A172 (cell line): ENCODE data around the gene DOCK9. TPM values are rescaled to one million over a fixed set of nuclear protein-coding genes. Genes with fewer than 3 reads are reported as not detected.

Experiments
- DNase-seq: peaks from one replicate; pipeline ENCODE4 v3.0.0-alpha.2; 2015; ENCODE audit warnings: low spot score
- total RNA-seq: library from RNA; depleted of rRNA; stranded (reverse); fragments of >200 nt; shearing (Covaris generic); gene quantifications from 2 replicates; pipeline ENCODE4 v1.2.3, GENCODE V29; 2014

The DOCK9 gene
- total RNA-seq, 1 experiment from 2014 or later, result 153 TPM

DNA sequence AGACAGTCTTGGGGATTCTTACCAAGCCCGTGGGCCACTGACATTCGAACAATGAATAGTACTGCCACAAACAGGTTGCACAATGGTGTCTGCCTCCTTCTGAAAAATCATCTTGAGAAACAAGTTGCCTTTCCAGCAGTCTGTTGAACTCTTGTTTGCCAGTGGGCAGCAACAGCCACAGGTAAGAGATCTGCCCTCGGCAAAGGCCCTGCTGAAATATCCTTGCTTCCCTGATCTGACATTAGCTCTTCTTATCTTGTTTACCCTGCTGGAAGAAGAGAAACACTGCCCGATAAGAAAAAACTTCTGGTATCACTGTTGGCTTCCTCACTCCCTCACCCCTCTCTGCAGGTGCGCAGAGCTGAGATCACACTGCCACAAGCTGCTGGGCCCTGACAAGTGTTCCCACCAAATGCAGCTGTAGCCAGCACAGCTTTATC lies 2.0 kb downstream of the DOCK9 start:
- DNase-seq, result peak; percentile 60

DNA sequence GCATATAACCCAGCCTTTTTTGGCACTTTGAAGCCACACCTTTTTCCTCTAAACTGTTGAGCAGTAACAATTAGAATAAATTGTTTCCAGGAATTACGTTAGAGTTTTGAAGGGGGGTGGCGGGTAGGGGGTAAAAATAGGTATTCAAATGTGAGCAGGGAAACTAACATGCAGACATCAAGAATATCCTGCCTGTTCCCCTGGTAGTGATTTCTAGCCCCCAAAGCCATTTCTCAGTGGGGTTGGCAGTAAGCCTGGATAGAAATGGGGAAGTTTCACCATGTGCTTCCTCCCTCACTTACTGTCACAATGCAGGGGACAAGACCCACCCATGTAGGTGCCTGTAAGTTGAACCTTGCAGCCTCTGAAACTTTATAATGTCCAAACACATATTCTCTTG lies 3.8 kb downstream of the DOCK9 start:
- DNase-seq, result no peak

DNA sequence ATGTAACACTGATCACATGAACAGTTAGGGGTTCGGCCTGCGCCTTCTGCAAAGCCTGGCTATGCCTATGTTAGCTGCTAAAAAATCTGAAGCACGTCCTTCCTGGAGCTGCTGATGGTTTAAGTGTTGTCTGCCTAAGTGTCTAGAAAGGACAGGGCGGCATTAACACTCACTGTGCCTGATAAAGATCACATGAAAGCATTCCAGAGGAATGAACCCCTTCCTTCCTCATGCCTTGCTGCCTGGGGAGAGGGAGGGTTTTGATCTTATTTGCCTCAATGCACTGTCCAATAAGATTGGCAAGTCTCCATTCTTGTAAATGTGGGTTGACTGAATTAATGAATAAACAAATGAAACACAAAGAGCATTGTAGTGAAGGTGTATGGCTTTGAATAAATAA lies 5.2 kb downstream of the DOCK9 start:
- DNase-seq, result peak; percentile 94

DNA sequence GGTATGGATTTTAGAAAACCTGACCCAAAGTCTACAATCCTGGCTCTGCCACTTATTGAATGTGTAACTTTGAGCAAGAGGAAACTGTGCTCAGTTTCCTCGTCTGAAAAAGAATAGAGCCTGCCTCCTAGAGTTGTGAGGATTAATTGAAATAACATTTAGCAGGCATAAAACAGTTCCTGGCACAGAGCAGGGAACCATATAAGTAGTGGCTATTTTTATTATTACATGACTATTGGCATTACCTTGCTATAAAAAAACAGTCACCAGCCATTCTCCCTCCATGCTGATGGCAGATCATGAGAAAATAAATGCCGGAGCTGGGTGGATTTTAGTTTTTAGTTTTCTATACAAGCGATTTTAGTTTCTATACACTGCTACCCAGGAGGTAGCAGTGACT lies 5.8 kb downstream of the DOCK9 start:
- no peak for DNase-seq

DNA sequence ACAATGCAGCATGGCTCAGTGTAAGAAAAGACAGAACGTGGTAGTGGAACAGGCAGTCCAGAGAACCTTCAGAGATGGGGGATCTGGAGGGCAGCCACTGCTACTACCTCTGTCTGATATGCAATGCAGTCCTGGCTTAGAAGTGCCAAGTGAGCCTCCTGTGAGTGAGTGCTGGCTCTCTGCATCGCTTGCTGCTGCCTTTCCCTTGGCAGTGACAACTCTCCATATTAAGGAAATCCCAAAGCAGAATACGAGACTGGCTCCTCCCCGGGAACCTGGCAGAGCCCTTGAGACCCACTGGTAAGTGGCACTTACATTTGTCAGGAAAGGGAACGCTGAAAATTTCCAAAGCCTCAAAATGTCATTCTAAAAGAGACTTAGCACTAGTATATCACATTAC lies 7.5 kb downstream of the DOCK9 start:
- no peak for DNase-seq

DNA sequence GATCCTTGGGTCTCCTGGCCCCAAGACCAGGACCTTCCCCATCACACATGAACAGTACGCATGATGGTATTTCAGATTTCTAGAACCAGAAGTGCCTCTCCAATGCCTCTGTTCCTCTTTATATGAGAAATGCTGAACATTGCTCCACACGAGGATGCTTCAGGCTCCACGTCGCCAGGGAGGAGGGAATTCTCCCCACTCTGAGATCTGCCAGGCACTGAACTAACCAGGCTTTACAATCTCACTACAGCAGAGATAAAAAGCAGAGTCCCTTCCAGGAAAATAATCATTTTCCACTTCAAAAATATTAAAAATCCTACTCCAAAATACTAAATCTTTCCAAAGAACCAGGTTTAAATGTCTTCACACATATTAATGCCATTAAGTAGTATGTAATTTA lies 10.4 kb downstream of the DOCK9 start:
- DNase-seq, result no peak

DNA sequence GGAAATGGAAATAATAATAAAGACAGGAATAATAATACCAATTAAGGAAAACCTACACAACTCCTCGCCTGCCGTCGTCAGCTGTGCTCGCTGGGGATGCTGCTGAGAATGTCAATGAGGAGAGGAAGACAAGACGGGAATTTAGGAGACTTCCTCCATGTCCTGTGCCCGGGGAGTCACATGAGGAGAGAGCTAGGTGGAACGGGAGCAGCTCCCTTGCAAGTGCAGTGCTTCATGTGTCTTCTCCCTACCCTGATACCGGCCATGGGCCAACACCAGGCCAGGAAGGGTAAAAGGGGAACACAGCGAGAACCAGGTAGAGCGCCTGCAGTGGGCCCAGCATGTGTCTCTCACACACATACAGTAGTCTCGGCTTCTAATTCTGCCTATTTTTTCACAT lies 11.8 kb downstream of the DOCK9 start:
- no peak for DNase-seq

DNA sequence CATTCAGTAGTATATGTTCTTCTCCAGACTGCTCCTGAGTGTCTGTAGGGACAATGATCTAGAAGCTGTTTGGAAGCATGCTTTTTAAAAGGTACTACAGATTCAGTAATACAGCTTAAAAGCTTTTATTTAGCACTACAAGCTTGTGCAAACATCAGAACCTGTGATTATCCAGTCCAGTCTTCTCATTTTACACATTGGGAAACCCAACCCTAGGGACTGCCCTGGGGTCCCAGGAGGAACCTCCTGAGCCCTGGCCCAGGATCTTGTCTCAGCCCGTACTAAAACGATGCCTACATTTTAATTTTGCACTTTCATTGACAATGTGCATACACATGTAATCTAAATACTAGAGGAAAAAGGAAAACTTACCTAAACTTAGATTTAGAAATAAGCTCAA lies 12.5 kb downstream of the DOCK9 start:
- DNase-seq, result no peak

DNA sequence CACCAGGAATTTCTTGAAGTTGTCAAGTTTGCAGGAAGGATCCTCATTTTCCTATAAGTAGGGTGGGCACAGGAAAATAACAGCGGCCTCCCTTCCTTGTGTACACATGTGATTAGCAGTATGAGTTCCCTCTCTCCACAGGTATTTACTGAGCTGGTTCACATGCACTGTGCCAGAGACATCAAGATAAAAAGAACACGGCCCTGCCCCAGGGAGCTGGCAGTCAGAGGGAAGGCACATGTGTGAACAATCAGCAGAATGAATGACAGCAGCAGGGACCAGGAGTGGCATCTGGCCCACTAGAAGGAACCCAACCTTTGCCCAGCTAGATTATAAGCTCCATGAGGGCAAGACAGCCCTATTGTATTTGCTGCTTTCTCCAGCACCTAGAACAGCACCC lies 13.9 kb downstream of the DOCK9 start:
- DNase-seq, result no peak

DNA sequence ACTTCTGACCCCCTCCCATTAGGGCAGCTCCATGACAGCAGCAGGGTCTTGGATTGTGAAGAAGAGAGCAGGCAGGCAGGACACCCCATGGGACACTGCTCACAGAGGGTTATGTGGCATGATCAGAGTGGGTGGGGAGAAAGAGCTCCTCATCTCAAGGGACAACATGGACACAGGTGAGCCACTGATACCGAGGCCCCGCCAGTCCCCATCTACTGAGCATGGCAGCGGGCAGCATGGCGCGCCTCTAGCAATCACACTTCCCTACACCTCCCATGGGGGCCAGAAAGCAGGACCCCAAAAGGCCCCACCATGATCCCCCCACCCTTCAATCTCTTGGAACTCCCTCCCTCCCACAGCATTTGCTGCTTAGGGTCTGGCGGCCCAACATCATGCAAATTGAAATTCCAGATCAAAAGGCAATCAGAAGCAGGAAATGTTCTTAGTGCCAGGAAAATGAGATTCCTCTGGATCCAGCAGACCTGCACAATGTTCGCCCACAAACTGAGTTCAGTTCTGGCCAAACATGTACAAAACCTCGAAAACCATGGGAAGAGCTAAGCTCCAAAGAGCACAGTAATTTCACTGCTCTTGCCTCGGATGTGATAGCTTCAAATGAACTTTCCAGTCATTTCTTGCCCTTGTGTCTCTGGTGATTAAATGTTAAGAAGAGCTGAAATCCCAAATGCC lies 14.8 kb downstream of the DOCK9 start:
- no peak for DNase-seq

DNA sequence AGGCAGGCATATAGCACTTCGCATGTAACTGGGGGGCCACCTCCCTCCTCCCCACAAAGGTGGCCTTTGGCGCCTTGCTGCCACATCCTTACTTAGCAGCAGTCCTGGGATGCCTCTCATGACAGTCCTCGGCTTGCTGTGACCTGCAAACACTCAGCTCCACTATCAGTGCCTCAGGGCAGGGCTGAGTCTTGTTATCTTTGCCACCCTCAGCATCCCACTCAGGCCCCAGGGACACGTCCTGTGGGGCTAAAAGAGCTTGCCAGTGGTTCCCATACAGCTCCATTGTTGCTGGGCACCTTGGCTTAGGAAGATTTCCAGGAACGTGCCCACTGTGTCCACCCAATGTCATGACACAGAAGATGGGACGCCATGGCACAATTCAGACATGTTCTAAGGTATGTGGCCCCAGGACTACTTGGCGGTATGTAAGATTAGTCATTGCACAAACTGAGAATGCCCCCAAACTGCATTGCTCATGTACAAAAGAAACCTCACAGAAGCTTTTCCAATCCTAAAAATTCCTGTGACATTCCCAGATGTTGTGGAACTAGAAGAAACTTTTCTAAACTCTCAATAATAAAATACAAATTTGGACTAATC lies 16.3 kb downstream of the DOCK9 start:
- no peak for DNase-seq

DNA sequence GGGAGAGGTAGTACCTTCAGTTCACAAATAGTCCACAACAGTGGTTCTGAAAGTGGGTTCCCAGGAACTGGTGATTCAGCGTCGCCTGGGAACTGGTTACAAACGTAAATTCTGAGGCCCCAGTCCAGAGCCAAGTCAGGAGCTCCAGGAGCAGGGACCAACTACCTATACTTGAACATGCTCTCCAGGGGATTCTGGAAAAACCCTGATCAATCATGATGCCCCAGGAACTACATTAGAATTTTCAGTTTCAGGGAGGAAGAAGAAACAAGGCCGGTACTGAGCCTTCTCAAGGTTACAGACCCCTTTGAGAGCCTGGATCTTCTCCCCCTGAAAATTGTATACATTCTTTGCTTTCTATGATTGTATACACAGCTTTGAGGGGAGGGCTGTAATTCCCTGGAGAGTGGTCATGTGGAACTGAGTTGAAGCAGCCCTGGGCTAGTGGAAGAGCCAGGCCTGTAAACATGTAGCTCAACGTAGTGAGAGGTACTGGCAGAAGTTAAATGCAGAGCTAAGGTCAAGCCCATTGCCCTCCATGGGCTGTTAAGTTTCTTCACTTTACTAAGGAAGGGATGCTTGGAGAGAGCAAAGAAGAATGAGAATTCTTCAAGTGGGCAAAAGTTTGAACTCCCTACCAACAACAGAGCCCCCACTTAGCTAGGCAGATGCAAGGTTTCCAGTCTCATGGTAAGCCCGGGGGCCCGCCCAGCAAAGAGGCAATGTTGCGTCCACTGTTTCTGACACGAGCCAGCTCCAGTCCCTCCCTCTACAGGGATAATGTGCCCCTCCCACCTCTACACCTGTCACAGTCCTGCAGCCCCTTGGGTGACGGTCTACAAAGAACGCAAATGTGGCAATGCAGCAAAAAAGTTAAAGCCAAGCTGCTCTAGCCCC lies 17.0 kb downstream of the DOCK9 start:
- DNase-seq, result no peak

DNA sequence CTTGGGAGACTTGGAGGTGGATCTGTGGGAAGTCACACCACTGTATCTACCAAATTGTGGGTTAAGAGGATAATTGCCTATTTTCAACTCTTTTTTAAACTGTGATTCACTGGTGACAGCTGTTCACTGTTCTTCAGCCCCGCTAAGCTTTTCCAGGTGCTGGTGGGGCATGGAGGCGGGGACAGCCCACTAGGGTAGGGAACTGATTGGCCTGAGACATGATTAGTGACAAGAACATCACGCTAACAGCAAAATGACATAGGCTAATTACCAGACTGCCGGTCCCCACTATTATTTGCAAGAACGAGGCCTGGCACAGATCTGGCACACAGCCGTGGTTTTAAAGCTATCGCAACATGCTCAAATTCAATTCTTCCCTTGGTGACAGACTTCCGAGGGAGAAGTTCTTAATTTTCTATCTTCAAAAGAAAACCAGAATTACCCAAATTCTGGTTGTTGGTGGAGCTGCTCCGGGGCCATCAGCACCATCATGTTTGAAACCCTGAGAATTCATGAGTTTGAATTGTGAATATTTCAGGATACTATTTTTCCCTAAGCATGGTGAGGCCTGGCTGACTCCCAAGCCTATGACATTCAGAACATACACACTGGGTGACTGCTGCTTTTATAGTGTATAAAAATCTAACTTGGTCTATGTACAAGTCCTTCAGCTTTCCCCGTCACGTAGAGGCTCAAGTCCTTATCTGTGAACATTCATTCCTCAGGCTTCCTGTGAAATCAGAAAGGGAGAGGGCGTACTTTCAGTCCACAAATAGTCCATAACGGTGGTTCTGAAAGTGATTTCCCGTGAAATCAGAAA lies 17.9 kb downstream of the DOCK9 start:
- no peak for DNase-seq

DNA sequence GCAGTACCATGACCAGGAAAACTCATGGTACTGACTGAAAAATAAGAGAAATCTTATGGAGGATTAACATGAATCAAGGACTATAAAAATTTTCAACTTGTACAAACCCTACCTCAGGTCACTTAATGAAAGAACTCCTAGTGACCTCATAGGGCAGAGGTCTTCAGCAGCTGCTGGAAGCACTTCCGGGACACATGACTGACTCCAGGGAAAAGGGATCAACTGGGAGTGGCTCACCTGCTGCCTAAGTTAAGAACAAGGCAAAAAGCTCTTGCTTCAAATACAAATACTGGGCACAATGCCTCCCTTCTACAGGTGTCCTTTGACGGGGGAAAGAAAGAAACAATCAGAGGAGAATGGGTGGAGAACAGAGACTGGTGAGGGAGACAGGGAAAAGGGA lies 18.6 kb downstream of the DOCK9 start:
- no peak for DNase-seq

DNA sequence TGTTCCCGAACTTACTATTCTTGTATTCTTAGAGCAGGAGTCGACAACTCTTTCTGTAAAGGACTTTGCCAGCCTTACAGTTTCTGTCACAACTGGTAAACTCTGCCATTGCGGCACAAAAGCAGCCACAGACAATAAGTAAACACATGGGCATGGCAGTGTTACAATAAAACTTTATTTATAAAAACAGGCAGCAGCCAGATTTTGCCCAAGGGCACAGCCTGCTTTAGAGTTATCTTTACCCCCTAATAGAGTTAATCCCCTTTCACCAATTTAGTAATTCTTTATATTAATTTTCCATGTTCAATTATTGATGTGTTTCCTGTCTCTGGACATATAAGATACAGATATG lies 19.4 kb downstream of the DOCK9 start:
- no peak for DNase-seq

DNA sequence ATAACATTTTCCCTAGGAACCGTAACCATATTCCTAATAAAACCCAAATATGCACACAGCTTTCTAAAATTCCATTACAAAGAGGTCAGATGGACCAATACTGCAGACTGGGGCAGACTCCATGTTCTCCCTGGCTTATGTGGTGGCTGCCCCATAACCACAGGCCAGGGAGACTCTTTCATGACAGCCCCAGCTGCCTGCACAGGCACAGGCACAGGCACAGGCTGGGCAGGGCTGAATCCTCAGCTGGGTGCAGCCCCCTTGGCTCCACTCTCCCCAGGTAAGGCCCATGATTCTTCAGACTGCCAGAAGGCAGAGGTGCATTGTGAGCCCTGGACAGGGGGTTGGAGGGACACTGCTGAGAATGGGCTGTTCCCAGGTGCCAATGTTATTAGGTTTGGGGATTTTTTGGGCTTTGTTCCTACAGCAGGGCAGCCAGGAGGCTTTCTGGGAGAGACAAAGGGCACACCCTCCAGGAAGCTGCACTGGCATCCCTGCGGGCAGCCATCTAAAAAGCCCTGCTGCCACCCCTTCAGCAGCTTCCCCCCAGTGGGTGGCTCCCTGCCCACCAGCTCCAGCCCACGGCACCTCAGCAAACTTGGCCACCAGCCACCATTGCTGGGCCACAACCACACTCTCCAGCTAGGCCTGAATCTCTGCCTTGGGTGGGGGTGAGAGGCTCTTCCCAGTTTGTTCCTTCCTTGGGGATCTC lies 20.0 kb downstream of the DOCK9 start:
- no peak for DNase-seq

DNA sequence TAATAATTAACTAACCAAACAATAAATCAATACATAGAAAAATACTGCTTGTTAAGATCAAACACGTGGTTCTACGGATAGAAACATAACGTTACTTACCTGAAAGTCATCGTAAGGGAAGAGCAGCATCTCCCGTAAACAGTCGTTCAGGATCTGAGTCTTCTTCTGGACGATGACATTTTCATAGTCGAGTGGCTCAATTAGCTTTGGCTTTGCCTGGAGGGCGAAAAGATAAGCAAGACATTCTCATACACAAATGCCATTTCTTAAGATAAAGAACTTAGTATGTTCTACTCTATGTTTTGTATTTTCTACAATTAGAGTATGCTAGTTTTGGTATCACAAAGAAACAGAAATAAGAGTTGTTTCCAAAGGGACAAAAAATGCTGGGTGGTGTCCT lies 22.5 kb downstream of the DOCK9 start:
- DNase-seq, result no peak

DNA sequence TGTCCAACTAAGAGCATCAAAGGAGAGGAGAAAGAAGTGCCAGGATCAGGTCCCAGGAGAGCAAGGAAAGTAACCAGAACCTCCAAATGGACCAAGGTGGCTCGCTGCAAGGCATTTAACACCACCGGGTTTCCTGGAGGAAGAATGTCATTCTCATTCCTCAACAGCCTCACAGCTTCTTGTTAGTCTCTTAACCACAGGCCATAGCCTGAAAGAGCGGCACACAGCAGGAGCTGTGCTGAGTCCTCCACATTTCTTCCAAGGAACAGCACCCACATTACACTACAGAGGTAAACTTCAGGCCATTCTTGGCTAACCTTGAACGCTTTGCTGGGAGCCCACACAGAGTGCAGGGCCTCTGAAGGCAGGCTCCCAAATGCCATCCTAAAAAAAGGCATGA lies 23.6 kb downstream of the DOCK9 start:
- DNase-seq, result no peak

DNA sequence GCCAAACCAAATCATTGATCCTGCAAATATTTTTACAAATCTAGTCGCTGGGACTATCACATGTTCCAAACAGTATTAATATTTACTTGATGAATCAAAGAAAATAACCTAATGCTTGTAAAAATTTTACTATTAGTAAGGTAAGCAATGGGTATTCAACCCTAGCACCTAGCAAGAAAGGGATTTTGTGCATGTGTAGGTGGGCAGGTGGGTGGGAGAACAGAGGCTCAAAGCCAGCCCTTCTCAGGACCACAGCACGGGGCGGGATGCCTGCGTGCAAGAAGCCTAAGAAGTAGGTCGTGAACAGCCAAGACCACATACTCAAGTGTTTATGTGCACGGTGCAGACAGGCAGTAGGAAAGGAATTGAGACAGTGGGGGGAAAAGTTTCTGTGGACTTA lies 26.6 kb downstream of the DOCK9 start:
- no peak for DNase-seq

DNA sequence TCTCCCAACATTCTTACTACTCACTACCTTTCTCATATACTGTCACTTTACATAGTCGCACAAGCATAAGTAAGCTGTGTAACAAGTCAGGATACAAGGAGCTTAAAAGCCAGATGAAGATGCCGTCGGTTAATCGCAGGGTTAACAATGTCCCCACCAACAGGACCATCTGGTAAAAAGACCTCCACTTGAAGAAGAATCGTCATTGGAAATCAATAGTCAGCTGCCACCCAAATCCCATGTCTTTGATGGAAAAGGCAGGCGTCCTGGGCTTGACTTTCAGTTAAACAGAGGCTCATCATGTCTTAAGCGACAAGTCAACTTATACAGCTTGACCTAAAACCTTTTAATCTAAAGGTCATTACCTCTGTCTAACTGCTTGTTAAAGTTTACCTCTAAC lies 27.2 kb downstream of the DOCK9 start:
- no peak for DNase-seq

DNA sequence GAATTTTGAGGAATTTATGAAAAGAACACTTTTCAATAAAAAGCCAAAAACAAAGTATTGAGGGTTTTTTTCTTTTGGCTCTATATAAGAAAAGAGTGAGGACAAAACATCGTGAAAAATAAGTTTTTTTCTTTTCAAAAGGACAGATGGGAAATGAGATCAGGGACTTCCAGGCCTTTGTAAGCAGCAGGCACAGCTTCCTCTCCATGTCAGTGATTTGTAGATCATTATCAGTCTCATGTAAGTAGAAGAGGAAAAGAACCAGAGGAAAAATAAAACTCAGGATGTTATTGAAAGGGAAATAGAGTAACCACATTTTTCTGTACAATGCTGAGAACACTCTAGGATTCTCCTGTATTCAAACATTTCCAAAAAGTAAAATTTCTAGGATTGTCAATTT lies 29.9 kb downstream of the DOCK9 start:
- no peak for DNase-seq
